Activated B cell treated with CpG ODN at 0.5 μM for 24 hours (primary cell): ENCODE measurements around the gene WDR37. TPM values are rescaled to one million over a fixed set of nuclear protein-coding genes. Genes with fewer than 3 reads are reported as not detected.

Source experiments
- ATAC-seq: fragments of 200-7000 bp; cut with Tn5 transposase; one replicate; pipeline ENCODE4 v1.10.0; 2021; ENCODE audit warnings: low read depth, mild to moderate bottlenecking, moderate library complexity
- CTCF ChIA-PET: fragments of 350-600 bp; sonication (Branson Sonifier 250); formaldehyde crosslinking; loops from one replicate; lab custom pipeline; 2021; ENCODE audit warnings: antibody characterized with exemption; lab: Charles Lee
- POLR2A ChIA-PET: fragments of 350-600 bp; sonication (Branson Sonifier 250); formaldehyde crosslinking; loops from one replicate; lab custom pipeline; 2021; ENCODE audit warnings: antibody characterized with exemption; lab: Charles Lee
- DNase-seq: peaks from one replicate; pipeline ENCODE4 v3.0.0; 2022
- H3K27ac Mint-ChIP-seq: one replicate; pipeline ENCODE4 v1.8.0; 2020; ENCODE audit warnings: mixed read lengths
- H3K27me3 Mint-ChIP-seq: one replicate; pipeline ENCODE4 v1.8.0; 2021; ENCODE audit warnings: mixed read lengths
- H3K36me3 Mint-ChIP-seq: one replicate; pipeline ENCODE4 v1.8.0; 2021; ENCODE audit warnings: low read depth, mixed read lengths
- H3K4me1 Mint-ChIP-seq: one replicate; pipeline ENCODE4 v1.8.0; 2021; ENCODE audit warnings: mixed read lengths
- H3K4me3 Mint-ChIP-seq: one replicate; pipeline ENCODE4 v1.8.0; 2020; ENCODE audit warnings: mild to moderate bottlenecking, mixed read lengths
- H3K9me3 Mint-ChIP-seq: one replicate; pipeline ENCODE4 v1.8.0; 2020; ENCODE audit warnings: mixed read lengths
- CTCF ChIP-seq: fragments of 200-600 bp; IDR thresholded peaks from one replicate; pipeline ENCODE4 v1.8.0; 2022; ENCODE audit warnings: antibody characterized with exemption, mild to moderate bottlenecking
- intact Hi-C: fragments of 100-400 bp; cut with micrococcal nuclease; formaldehyde crosslinking; loops from one replicate; pipeline ENCODE4 v1.15.1; 2024
- total RNA-seq: library from RNA; stranded (reverse); gene quantifications from 2 replicates; pipeline ENCODE4 v1.2.3, GENCODE V29; 2022

Gene WDR37
- total RNA-seq, 1 donor from 2014 or later = 20.0 TPM

DNA sequence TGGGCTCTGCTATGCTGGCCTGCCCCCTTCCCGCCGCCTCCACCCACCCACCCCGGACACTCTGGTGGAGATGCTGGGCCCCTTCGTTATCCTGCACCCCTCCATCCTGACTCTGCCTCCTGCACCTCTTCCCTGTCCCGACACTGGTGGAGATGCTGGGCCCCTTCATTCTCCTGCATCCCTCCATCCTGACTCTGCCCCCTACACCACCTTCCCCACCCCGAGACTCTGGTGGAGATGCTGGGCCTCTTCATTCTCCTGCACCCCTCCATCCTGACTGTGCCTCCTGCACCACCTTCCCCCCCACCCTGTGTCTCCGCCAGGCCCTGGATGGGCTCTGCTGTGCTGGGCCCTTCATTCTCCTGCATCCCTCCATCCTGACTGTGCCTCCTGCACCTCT is 45.5 kb upstream of the WDR37 start:
- ChIA-PET POLR2A (no interaction called here), CTCF (no interaction called here)
- Mint-ChIP-seq H3K4me1 (no peaks in the 10 kb centered on the region), H3K27me3 (no peaks in the 10 kb centered on the region), H3K9me3 (no peaks in the 10 kb centered on the region), H3K4me3 (no peak overlapping the region), H3K36me3 (peaks cover 87% of the 10 kb centered on the region), H3K27ac (no peak overlapping the region)
- intact Hi-C loops = no loop called here
- TF ChIP-seq CTCF = no peak
- DNase-seq (no peak), ATAC-seq (no peak)

GRCh38 chr10:1011696-1012095 is 44.5 kb upstream of the WDR37 start:
- Mint-ChIP-seq H3K9me3 (no peaks in the 10 kb centered on the region), H3K36me3 (peaks cover 87% of the 10 kb centered on the region), H3K4me3 (no peak overlapping the region), H3K27ac (no peak overlapping the region), H3K4me1 (no peaks in the 10 kb centered on the region), H3K27me3 (no peaks in the 10 kb centered on the region)
- CTCF ChIA-PET = no interaction called here
- POLR2A ChIA-PET = no interaction called here
- no peak for DNase-seq
- ATAC-seq = no peak
- intact Hi-C loops = no loop called here
- no peak for TF ChIP-seq CTCF

GRCh38 chr10:1015688-1016087 is 40.5 kb upstream of the WDR37 start:
- Mint-ChIP-seq H3K36me3 (peaks cover 90% of the 10 kb centered on the region), H3K4me1 (no peaks in the 10 kb centered on the region), H3K27ac (no peak overlapping the region), H3K27me3 (no peaks in the 10 kb centered on the region), H3K9me3 (no peaks in the 10 kb centered on the region), H3K4me3 (no peak overlapping the region)
- DNase-seq = no peak
- TF ChIP-seq CTCF = no peak
- ChIA-PET CTCF (no interaction called here), POLR2A (no interaction called here)
- intact Hi-C loops = no loop called here
- no peak for ATAC-seq

DNA sequence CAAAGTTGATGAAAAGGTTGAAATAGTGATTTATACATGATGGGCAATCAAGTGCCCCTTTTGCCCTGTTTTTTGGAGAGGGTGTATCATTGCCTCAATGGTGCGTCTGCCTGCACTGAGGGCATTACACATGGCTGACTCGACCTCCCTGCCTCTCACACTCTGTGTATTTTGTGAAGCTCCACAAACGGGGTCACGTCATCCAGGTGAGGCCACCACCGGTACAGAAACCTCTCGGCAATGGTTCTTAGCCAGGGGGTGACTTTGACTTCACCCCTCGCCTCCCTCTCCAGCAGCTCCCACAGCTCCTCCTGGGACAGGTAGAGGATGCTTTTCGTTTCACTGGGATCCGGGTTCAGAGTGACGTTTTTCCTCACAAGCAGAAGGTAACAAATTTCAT is 36.8 kb upstream of the WDR37 start:
- ChIA-PET CTCF (no interaction called here), POLR2A (no interaction called here)
- intact Hi-C loops = no loop called here
- no peak for TF ChIP-seq CTCF
- ATAC-seq (no peak), DNase-seq (no peak)
- peaks cover 57% of the 10 kb centered on the region for H3K36me3 Mint-ChIP-seq
- no peaks in the 10 kb centered on the region for H3K9me3 Mint-ChIP-seq
- H3K27ac Mint-ChIP-seq = no peak overlapping the region
- H3K4me3 Mint-ChIP-seq = no peak overlapping the region
- no peaks in the 10 kb centered on the region for H3K4me1 Mint-ChIP-seq
- H3K27me3 Mint-ChIP-seq = no peaks in the 10 kb centered on the region

- H3K36me3 Mint-ChIP-seq = peaks cover 52% of the 10 kb centered on the region
- ChIA-PET CTCF (no interaction called here), POLR2A (interaction anchor here (1.0 kb wide), 1 partner anchor 29 kb away, joined by 3 read pairs; the partner anchor contains the start of gene IDI1)
- intact Hi-C loops = no loop called here
- no peaks in the 10 kb centered on the region for H3K4me1 Mint-ChIP-seq
- no peak overlapping the region for H3K27ac Mint-ChIP-seq
- H3K4me3 Mint-ChIP-seq = no peak overlapping the region
- ATAC-seq = no peak
- H3K9me3 Mint-ChIP-seq = no peaks in the 10 kb centered on the region
- no peaks in the 10 kb centered on the region for H3K27me3 Mint-ChIP-seq
- no peak for DNase-seq
- TF ChIP-seq CTCF = no peak
These were observed 35.7 kb upstream of the WDR37 start for GRCh38 chr10:1020460-1020859.
